Left ventricle myocardium superior (tissue), 1 donor: ENCODE data around the gene PUS1. TPM values are rescaled to one million over a fixed set of nuclear protein-coding genes. Genes with fewer than 3 reads are reported as not detected.
"Not testable (repeated sequence)": the region's sequence is repeated elsewhere in the genome, so short reads cannot be mapped to it uniquely, and the experiment has no call there.

Experiments used
- ATAC-seq: fragments of 200-7000 bp; cut with Tn5 transposase; one replicate; pipeline ENCODE4 v1.9.1; 2020; ENCODE audit warnings: mild to moderate bottlenecking, moderate library complexity
- DNase-seq: peaks from one replicate; pipeline ENCODE4 v3.0.0-alpha.2; 2020
- intact Hi-C: fragments of 100-400 bp; cut with micrococcal nuclease; formaldehyde crosslinking; loops from one replicate; pipeline ENCODE4 v1.11.0; 2022
- total RNA-seq: library from RNA; stranded (reverse); fragmentation: NEBNext Ultra II Directional; extraction: Animal tissue kit (Norgen Biotek cat#: 25700); gene quantifications from one replicate; pipeline ENCODE4 v1.2.1, GENCODE V29; 2021
- donor health status: DM: no; HTN: yes; CAD: no; lungs with severe emphysema.

The PUS1 gene
- total RNA-seq, 1 donor from 2014 or later, result 5.6 TPM

DNA sequence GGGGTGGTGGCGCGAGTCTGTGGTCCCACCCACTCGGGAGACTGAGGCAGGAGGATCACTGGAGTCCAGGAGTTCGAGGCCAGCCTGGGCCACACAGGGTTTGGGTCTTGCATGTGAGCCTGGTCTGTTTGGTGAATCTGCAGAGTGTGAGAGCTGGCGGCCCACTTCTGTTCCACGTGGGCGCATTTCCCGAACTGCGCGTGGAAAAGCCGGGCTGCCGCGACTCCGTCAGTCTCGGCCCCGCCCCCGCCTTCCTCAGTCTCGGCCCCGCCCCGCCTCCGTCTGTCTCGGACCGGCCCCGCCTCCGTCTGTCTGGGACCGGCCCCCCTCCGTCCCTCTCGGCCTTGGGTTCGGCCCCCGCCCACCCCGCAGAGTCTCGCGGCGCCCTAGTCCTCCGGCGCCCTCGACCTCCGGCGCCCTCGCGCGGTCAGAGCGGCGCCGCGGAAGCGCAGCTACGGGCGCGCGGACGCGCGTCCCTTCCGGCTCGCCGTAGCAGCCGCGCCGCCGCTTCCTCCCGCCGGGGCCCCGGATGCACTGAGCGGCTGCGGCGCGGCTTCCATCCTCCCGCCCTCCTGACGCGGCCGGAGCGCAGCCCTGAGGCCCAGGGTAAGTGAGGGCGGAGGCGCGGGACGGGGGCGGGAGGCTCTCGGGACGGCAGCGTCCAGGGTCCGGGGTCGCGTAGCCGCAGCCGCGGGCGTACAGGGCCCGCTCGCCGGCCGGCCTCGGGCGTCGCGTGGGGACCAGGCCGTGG is 20.5 kb downstream of the PUS1 start, which contains the start of gene EP400:
Gene EP400 (plus strand): TSS at position 512 of the 751 bp plus-strand sequence. CDS start 10,678 bp downstream, outside the sequence.
- DNase-seq, result peak; percentile 98
- intact Hi-C loops, result no loop called here
- peak; percentile 98 for ATAC-seq

- intact Hi-C loops, result no loop called here
- ATAC-seq, result peak; percentile 9
- DNase-seq, result peak; percentile 58
These were observed 21.3 kb downstream of the PUS1 start for GRCh38 chr12:131950182-131950913.

DNA sequence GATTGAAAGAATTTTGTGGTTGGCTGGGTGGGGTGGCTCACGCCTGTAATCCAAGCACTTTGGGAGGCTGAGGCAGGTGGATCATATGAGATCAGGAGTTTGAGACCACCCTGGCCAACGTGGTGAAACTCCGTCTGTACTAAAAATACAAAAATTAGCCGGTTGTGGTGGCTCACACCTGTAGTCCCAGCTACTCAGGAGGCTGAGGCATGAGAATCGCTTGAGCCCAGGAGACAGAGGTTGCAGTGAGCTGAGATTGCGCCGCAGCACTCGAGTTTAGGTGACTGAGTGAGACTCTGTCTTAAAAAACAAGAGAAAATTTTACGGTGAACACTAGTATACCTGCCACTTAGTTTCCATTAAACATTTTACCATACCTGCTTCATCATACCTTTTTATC is 24.7 kb downstream of the PUS1 start:
- intact Hi-C loops, DNase-seq, ATAC-seq: not testable (repeated sequence)

DNA sequence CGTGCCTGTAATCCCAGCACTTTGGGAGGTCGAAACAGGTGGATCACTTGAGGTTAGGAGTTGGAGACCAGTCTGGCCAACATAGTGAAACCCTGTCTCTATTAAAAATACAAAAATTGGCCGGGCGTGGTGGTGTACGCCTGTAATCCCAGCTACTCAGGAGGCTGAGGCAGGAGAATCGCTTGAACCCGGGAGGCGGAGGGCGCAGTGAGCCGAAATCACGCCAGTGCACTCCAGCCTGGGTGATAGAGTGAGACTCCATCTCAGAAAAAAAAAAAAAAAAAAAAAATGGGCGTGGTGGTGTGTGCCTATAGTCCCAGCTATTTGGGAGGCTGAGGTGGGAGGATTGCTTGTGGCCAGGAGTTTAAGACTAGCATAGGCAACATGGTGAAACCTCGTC is 25.4 kb downstream of the PUS1 start:
- intact Hi-C loops, DNase-seq, ATAC-seq: not testable (repeated sequence)

DNA sequence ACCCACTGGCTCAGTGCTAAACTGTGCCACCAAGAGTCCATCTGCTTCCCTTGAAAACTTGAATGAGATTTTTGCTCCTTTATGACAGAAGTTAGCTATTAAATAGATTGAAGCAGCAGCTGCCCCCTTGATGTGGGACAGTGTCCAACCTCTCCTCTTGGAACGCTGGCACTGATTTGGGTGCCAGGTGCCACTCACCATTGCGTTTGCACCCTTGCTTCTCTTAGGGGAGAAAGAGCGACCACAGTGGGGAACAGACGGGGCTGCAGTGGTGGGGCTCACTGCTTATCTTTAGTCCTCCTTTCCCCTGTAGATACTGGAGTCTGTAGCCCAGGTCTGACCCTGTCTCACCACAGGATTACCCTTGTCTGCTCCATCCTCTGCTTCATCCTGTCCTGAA is 30.0 kb downstream of the PUS1 start:
- intact Hi-C loops, result no loop called here

DNA sequence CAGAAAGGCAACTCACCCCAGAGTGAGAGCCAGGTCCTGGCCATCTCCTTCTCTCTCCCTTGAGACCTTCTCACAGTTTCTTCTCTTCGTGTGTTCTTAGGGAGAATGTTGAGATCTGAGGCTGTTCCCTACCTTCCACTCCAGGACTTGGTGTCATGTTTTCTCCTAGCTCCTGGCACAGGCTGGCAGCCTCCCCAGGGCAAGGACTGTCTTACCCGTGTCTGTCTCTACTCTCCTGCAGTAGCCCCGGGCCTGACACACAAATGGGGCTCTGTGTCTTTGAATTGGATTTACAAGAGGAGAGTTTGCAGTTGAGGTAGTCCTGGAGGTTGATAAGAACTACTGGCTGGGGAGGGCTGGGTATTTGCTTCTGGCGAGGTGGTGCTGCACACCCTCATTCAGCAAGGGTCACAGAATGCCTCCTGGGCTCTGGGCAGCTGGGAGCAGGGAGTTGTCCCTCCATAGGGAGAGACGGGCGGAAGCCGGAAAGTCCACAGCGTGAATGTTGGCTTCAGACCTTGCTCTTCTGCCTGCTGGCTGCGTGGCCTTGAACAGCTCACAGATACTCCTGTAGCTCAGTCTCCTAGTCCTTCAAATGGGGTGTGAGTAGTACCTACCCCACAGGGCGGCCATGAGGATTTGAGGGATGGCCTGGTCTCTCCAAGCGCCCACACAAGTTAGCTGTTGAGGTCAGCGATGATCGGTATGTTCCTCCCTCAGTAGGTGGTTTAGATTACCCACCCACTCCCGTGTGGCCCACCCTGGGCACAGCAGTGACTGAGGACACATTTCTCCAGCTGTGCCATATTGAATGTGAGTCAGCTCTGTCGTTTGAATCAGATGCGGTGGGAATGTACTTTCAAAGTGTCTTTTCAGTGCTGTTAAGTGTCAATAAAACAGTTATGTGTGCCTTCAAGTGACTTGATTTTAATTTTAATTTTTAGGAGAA is 30.8 kb downstream of the PUS1 start:
- DNase-seq (no peak), ATAC-seq (peak; percentile 38)
- intact Hi-C loops, result no loop called here

More for the DNA sequence above, 30.0 kb downstream of the PUS1 start:
- ATAC-seq, result peak; percentile 13
- no peak for DNase-seq

DNA sequence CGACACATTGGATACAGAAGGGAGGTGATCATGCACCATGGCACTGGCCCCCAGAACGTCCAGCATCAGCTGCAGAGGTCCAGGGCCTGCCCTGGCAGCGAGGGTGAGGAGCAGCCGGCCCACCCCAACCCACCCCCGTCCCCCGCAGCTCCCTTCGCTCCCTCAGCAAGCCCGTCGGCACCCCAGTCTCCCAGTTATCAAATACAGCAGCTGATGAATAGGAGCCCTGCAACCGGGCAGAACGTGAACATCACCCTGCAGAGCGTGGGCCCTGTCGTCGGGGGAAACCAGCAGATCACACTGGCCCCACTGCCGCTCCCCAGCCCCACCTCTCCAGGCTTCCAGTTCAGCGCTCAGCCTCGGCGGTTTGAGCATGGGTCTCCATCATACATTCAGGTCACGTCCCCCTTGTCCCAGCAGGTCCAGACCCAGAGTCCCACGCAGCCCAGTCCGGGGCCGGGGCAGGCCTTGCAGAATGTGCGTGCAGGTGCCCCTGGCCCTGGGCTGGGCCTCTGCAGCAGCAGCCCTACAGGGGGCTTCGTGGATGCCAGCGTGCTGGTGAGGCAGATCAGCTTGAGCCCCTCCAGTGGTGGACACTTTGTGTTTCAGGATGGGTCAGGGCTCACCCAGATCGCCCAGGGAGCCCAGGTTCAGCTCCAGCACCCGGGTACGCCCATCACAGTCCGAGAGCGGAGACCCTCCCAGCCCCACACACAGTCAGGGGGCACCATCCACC is 31.7 kb downstream of the PUS1 start:
- ATAC-seq, intact Hi-C loops: not testable (repeated sequence)

DNA sequence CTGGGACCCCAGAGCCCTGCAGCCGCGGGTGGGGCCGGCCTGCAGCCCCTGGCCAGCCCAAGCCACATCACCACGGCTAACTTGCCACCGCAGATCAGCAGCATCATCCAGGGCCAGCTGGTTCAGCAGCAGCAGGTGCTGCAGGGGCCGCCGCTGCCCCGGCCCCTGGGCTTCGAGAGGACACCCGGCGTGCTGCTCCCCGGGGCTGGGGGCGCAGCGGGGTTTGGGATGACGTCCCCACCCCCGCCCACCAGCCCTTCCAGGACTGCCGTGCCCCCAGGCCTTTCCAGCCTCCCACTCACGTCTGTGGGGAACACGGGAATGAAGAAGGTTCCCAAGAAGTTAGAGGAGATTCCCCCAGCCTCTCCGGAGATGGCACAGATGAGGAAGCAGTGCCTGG is 32.3 kb downstream of the PUS1 start:
- DNase-seq, ATAC-seq, intact Hi-C loops: not testable (repeated sequence)

More for the DNA sequence above, 31.7 kb downstream of the PUS1 start:
- DNase-seq, result not testable (repeated sequence)

- DNase-seq (no peak), ATAC-seq (peak; percentile 81)
- intact Hi-C loops, result no loop called here
These were observed 33.0 kb downstream of the PUS1 start for GRCh38 chr12:131962069-131962468.

- ATAC-seq, result no peak
- no peak for DNase-seq
- intact Hi-C loops, result no loop called here
These were observed 34.3 kb downstream of the PUS1 start for GRCh38 chr12:131963381-131963780.

DNA sequence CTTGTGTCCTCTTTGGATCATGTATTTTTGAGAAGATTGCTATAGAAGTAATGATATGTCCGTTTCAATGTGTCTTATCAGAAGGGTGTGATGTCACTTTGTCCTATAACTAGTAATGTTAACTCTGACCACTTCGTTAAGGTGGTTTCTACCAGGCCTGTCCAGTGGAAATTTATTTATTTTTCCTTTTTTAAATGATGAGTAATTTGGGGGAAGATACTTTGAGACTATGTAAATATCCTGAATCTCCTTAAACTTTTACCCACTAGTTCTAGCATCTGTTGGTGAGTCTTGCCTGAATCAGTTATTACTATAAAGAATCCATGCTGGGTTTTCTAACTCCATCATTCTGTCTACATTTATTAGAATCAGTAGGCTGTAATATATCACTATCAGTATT is 36.0 kb downstream of the PUS1 start:
- intact Hi-C loops, result no loop called here
- no peak for DNase-seq
- no peak for ATAC-seq

- no peak for ATAC-seq
- DNase-seq, result no peak
- intact Hi-C loops, result no loop called here
These were observed 42.1 kb downstream of the PUS1 start for GRCh38 chr12:131971226-131971625.

GRCh38 chr12:131975228-131975627 is 46.2 kb downstream of the PUS1 start:
- no peak for DNase-seq
- intact Hi-C loops, result no loop called here
- ATAC-seq, result no peak

GRCh38 chr12:131979606-131980005 is 50.5 kb downstream of the PUS1 start:
- ATAC-seq, result no peak
- intact Hi-C loops, result no loop called here

GRCh38 chr12:131980263-131980662 is 51.2 kb downstream of the PUS1 start:
- ATAC-seq, result no peak
- DNase-seq, result no peak
- intact Hi-C loops, result no loop called here

More at GRCh38 chr12:131979606-131980005, 50.5 kb downstream of the PUS1 start:
- DNase-seq, result no peak

GRCh38 chr12:131981388-131981787 is 52.3 kb downstream of the PUS1 start:
- intact Hi-C loops, result no loop called here
- no peak for ATAC-seq
- DNase-seq, result no peak

- ATAC-seq, result no peak
- DNase-seq, result no peak
- intact Hi-C loops, result no loop called here
These were observed 53.0 kb downstream of the PUS1 start for GRCh38 chr12:131982041-131982440.

GRCh38 chr12:131983026-131983425 is 54.0 kb downstream of the PUS1 start:
- DNase-seq, result no peak
- intact Hi-C loops, result no loop called here
- no peak for ATAC-seq

GRCh38 chr12:131983554-131983953 is 54.5 kb downstream of the PUS1 start:
- DNase-seq (no peak), ATAC-seq (no peak)
- intact Hi-C loops, result no loop called here
